ENCODE results near the gene NPAS1.

- TF ChIP-seq CTCF (optimal IDR thresholded peaks at IDR 0.05 in 1 of 3, IDR thresholded peaks at IDR 0.05 in 1 of 3, conservative IDR thresholded peaks at IDR 0.05 in 1 of 3; ENCODE audit: extremely low read depth in 1 of 3, insufficient read depth in 2 of 3, low read length in 3 of 3) (no peak), EZH2 (IDR thresholded peaks at IDR 0.05; ENCODE audit: low read length) (no peak)
Measured at GRCh38 chr19:47001584-47001983, 18.1 kb upstream of the NPAS1 start.
